ENCODE measurements around the gene ZNHIT6. TPM values are rescaled to one million over a fixed set of nuclear protein-coding genes. Genes with fewer than 3 reads are reported as not detected.

The ZNHIT6 gene
- total and polyA plus RNA-seq, 5 donors from 2014 or later = 14.5 to 20.3 (median 16.4) TPM

- no peak overlapping the region for H3K4me3 Mint-ChIP-seq
- Histone ChIP-seq H3K27me3 (ENCODE audit: control insufficient read depth, insufficient read depth, low read length) (no peaks in the 10 kb centered on the region), H3K4me1 (ENCODE audit: control insufficient read depth, insufficient read depth, low read length, poor library complexity, severe bottlenecking) (no peaks in the 10 kb centered on the region), H3K9me3 (ENCODE audit: control insufficient read depth in 2 of 2, low read length in 2 of 2) (no peaks in the 10 kb centered on the region), H3K27ac (ENCODE audit: insufficient read depth, low read length, poor library complexity, severe bottlenecking) (no peak overlapping the region), H3K36me3 (ENCODE audit: control insufficient read depth, insufficient read depth, low read length) (peaks cover 17% of the 10 kb centered on the region), H3K4me3 (ENCODE audit: low read depth, low read length) (no peak overlapping the region)
- H3K36me3 Mint-ChIP-seq = peaks cover 40% of the 10 kb centered on the region
- DNase-seq = no peak
- no peaks in the 10 kb centered on the region for H3K27me3 Mint-ChIP-seq
- no peak for ATAC-seq (ENCODE audit: low read depth in 2 of 2)
- H3K4me1 Mint-ChIP-seq = peaks cover 4 to 13% (median 8%) of the 10 kb centered on the region in 4 donors
- H3K9me3 Mint-ChIP-seq = no peaks in the 10 kb centered on the region
- H3K27ac Mint-ChIP-seq = no peak overlapping the region
These were observed 44.9 kb downstream of the ZNHIT6 start for GRCh38 chr1:85663382-85663781.

- Histone ChIP-seq H3K4me3 (ENCODE audit: low read depth, low read length) (no peak overlapping the region), H3K9me3 (ENCODE audit: control insufficient read depth in 2 of 2, low read length in 2 of 2) (no peaks in the 10 kb centered on the region), H3K4me1 (ENCODE audit: control insufficient read depth, insufficient read depth, low read length, poor library complexity, severe bottlenecking) (no peaks in the 10 kb centered on the region), H3K27me3 (ENCODE audit: control insufficient read depth, insufficient read depth, low read length) (no peaks in the 10 kb centered on the region), H3K36me3 (ENCODE audit: control insufficient read depth, insufficient read depth, low read length) (peaks cover 14% of the 10 kb centered on the region), H3K27ac (ENCODE audit: insufficient read depth, low read length, poor library complexity, severe bottlenecking) (no peak overlapping the region)
- Mint-ChIP-seq H3K27ac (peak overlapping the region in 1 of 3 donors; percentile 75), H3K4me3 (no peak overlapping the region), H3K27me3 (no peaks in the 10 kb centered on the region), H3K9me3 (no peaks in the 10 kb centered on the region), H3K4me1 (peaks cover 4 to 14% (median 8%) of the 10 kb centered on the region in 4 donors), H3K36me3 (peaks cover 34% of the 10 kb centered on the region)
- DNase-seq = no peak
- ATAC-seq (ENCODE audit: low read depth in 2 of 2) = no peak
These were observed 46.5 kb downstream of the ZNHIT6 start for GRCh38 chr1:85661767-85662166.

- Histone ChIP-seq H3K9me3 (ENCODE audit: control insufficient read depth in 2 of 2, low read length in 2 of 2) (no peaks in the 10 kb centered on the region), H3K36me3 (ENCODE audit: control insufficient read depth, insufficient read depth, low read length) (peaks cover 12% of the 10 kb centered on the region), H3K4me3 (ENCODE audit: low read depth, low read length) (no peak overlapping the region), H3K27me3 (ENCODE audit: control insufficient read depth, insufficient read depth, low read length) (no peaks in the 10 kb centered on the region), H3K4me1 (ENCODE audit: control insufficient read depth, insufficient read depth, low read length, poor library complexity, severe bottlenecking) (no peaks in the 10 kb centered on the region), H3K27ac (ENCODE audit: insufficient read depth, low read length, poor library complexity, severe bottlenecking) (no peak overlapping the region)
- ATAC-seq (ENCODE audit: low read depth in 2 of 2) (no peak), DNase-seq (no peak)
- no peaks in the 10 kb centered on the region for H3K9me3 Mint-ChIP-seq
- peaks cover 2 to 15% (median 5%) of the 10 kb centered on the region in 4 donors for H3K4me1 Mint-ChIP-seq
- no peaks in the 10 kb centered on the region for H3K27me3 Mint-ChIP-seq
- no peak overlapping the region for H3K4me3 Mint-ChIP-seq
- peaks cover 37% of the 10 kb centered on the region for H3K36me3 Mint-ChIP-seq
- no peak overlapping the region for H3K27ac Mint-ChIP-seq
These were observed 47.7 kb downstream of the ZNHIT6 start for GRCh38 chr1:85660541-85660940.

GRCh38 chr1:85659174-85659573 is 49.1 kb downstream of the ZNHIT6 start:
- ATAC-seq (ENCODE audit: low read depth in 2 of 2) (no peak), DNase-seq (no peak)
- peaks cover 0 to 13% (median 5%) of the 10 kb centered on the region in 4 donors for H3K4me1 Mint-ChIP-seq
- H3K27ac Mint-ChIP-seq = peak overlapping the region in 1 of 3 donors; percentile 31
- H3K4me3 Mint-ChIP-seq = no peak overlapping the region
- H3K9me3 Mint-ChIP-seq = no peaks in the 10 kb centered on the region
- Histone ChIP-seq H3K4me1 (ENCODE audit: control insufficient read depth, insufficient read depth, low read length, poor library complexity, severe bottlenecking) (no peaks in the 10 kb centered on the region), H3K27ac (ENCODE audit: insufficient read depth, low read length, poor library complexity, severe bottlenecking) (no peak overlapping the region), H3K9me3 (ENCODE audit: control insufficient read depth in 2 of 2, low read length in 2 of 2) (no peaks in the 10 kb centered on the region), H3K27me3 (ENCODE audit: control insufficient read depth, insufficient read depth, low read length) (no peaks in the 10 kb centered on the region), H3K4me3 (ENCODE audit: low read depth, low read length) (no peak overlapping the region), H3K36me3 (ENCODE audit: control insufficient read depth, insufficient read depth, low read length) (peaks cover 16% of the 10 kb centered on the region)
- peaks cover 39% of the 10 kb centered on the region for H3K36me3 Mint-ChIP-seq
- no peaks in the 10 kb centered on the region for H3K27me3 Mint-ChIP-seq

- peaks cover 36% of the 10 kb centered on the region for H3K36me3 ChIP-seq (ENCODE audit: control insufficient read depth, insufficient read depth, low read length)
- H3K36me3 Mint-ChIP-seq = peaks cover 53% of the 10 kb centered on the region
- H3K4me3 ChIP-seq (ENCODE audit: low read depth, low read length) = no peak overlapping the region
- no peak for ATAC-seq (ENCODE audit: low read depth in 2 of 2)
- H3K4me1 ChIP-seq (ENCODE audit: control insufficient read depth, insufficient read depth, low read length, poor library complexity, severe bottlenecking) = no peaks in the 10 kb centered on the region
- H3K9me3 ChIP-seq (ENCODE audit: control insufficient read depth in 2 of 2, low read length in 2 of 2) = no peaks in the 10 kb centered on the region
- H3K27me3 Mint-ChIP-seq = no peaks in the 10 kb centered on the region
- DNase-seq = no peak
- H3K27ac ChIP-seq (ENCODE audit: insufficient read depth, low read length, poor library complexity, severe bottlenecking) = no peak overlapping the region
- no peaks in the 10 kb centered on the region for H3K27me3 ChIP-seq (ENCODE audit: control insufficient read depth, insufficient read depth, low read length)
- no peaks in the 10 kb centered on the region for H3K9me3 Mint-ChIP-seq
- H3K27ac Mint-ChIP-seq = no peak overlapping the region
- peaks cover 0 to 10% (median 2%) of the 10 kb centered on the region in 4 donors for H3K4me1 Mint-ChIP-seq
- H3K4me3 Mint-ChIP-seq = no peak overlapping the region
These were observed 51.3 kb downstream of the ZNHIT6 start for GRCh38 chr1:85656948-85657347.

- no peaks in the 10 kb centered on the region for H3K27me3 ChIP-seq (ENCODE audit: control insufficient read depth, insufficient read depth, low read length)
- Mint-ChIP-seq H3K27ac (no peak overlapping the region), H3K4me3 (no peak overlapping the region), H3K27me3 (no peaks in the 10 kb centered on the region), H3K36me3 (peaks cover 51% of the 10 kb centered on the region), H3K4me1 (peaks cover 0 to 10% (median 0%) of the 10 kb centered on the region in 4 donors), H3K9me3 (no peaks in the 10 kb centered on the region)
- H3K9me3 ChIP-seq (ENCODE audit: control insufficient read depth in 2 of 2, low read length in 2 of 2) = no peaks in the 10 kb centered on the region
- no peak overlapping the region for H3K4me3 ChIP-seq (ENCODE audit: low read depth, low read length)
- DNase-seq (no peak), ATAC-seq (ENCODE audit: low read depth in 2 of 2) (no peak)
- peaks cover 36% of the 10 kb centered on the region for H3K36me3 ChIP-seq (ENCODE audit: control insufficient read depth, insufficient read depth, low read length)
- H3K4me1 ChIP-seq (ENCODE audit: control insufficient read depth, insufficient read depth, low read length, poor library complexity, severe bottlenecking) = no peaks in the 10 kb centered on the region
- no peak overlapping the region for H3K27ac ChIP-seq (ENCODE audit: insufficient read depth, low read length, poor library complexity, severe bottlenecking)
These were observed 52.0 kb downstream of the ZNHIT6 start for GRCh38 chr1:85656256-85656655.

- Mint-ChIP-seq H3K4me1 (peaks cover 0 to 10% (median 0%) of the 10 kb centered on the region in 4 donors), H3K9me3 (no peaks in the 10 kb centered on the region), H3K27ac (peak overlapping the region in 1 of 3 donors; percentile 94), H3K4me3 (no peak overlapping the region), H3K36me3 (peaks cover 57% of the 10 kb centered on the region), H3K27me3 (no peaks in the 10 kb centered on the region)
- Histone ChIP-seq H3K27ac (ENCODE audit: insufficient read depth, low read length, poor library complexity, severe bottlenecking) (no peak overlapping the region), H3K9me3 (ENCODE audit: control insufficient read depth in 2 of 2, low read length in 2 of 2) (no peaks in the 10 kb centered on the region), H3K4me3 (ENCODE audit: low read depth, low read length) (no peak overlapping the region), H3K27me3 (ENCODE audit: control insufficient read depth, insufficient read depth, low read length) (no peaks in the 10 kb centered on the region), H3K36me3 (ENCODE audit: control insufficient read depth, insufficient read depth, low read length) (peaks cover 40% of the 10 kb centered on the region), H3K4me1 (ENCODE audit: control insufficient read depth, insufficient read depth, low read length, poor library complexity, severe bottlenecking) (no peaks in the 10 kb centered on the region)
- no peak for DNase-seq
- no peak for ATAC-seq (ENCODE audit: low read depth in 2 of 2)
These were observed 52.9 kb downstream of the ZNHIT6 start for GRCh38 chr1:85655315-85655714.

- Mint-ChIP-seq H3K4me3 (no peak overlapping the region), H3K27ac (peak overlapping the region in 2 of 3 donors; percentile 12 to 18), H3K4me1 (peaks cover 0 to 7% (median 0%) of the 10 kb centered on the region in 4 donors), H3K36me3 (peaks cover 58% of the 10 kb centered on the region), H3K27me3 (no peaks in the 10 kb centered on the region), H3K9me3 (peaks cover 0 to 3% (median 0%) of the 10 kb centered on the region in 7 donors)
- H3K9me3 ChIP-seq (ENCODE audit: control insufficient read depth in 2 of 2, low read length in 2 of 2) = peaks cover 0 to 4% of the 10 kb centered on the region in 2 experiments
- H3K4me3 ChIP-seq (ENCODE audit: low read depth, low read length) = no peak overlapping the region
- no peak for ATAC-seq (ENCODE audit: low read depth in 2 of 2)
- peaks cover 41% of the 10 kb centered on the region for H3K36me3 ChIP-seq (ENCODE audit: control insufficient read depth, insufficient read depth, low read length)
- H3K4me1 ChIP-seq (ENCODE audit: control insufficient read depth, insufficient read depth, low read length, poor library complexity, severe bottlenecking) = no peaks in the 10 kb centered on the region
- H3K27me3 ChIP-seq (ENCODE audit: control insufficient read depth, insufficient read depth, low read length) = no peaks in the 10 kb centered on the region
- DNase-seq = no peak
- H3K27ac ChIP-seq (ENCODE audit: insufficient read depth, low read length, poor library complexity, severe bottlenecking) = no peak overlapping the region
These were observed 54.0 kb downstream of the ZNHIT6 start for GRCh38 chr1:85654066-85654782.

All from CD4-positive, CD25-positive, alpha-beta regulatory T cell (primary cell).